A549 (cell line): Measurements from ENCODE around the gene CDKN2D. TPM values are rescaled to one million over a fixed set of nuclear protein-coding genes. Genes with fewer than 3 reads are reported as not detected.

Experiments
- ATAC-seq, 2 experiments: fragments of 200-7000 bp in 1 of 2; fragments of >200 bp in 1 of 2; cut with Nextera tagmentation in 1 of 2; cut with Tn5 transposase in 1 of 2; 3 replicates each; pipeline versions ENCODE4 v1.8.0 to v1.9.1; 2018 to 2020; ENCODE audit warnings: mild to moderate bottlenecking in 1 of 2, moderate library complexity in 1 of 2
- CTCF ChIA-PET: fragments of 300-600 bp; sonication (Branson Sonifier 250); formaldehyde crosslinking; extraction: SDS; loops from one replicate; lab custom pipeline; 2021; ENCODE audit warnings: antibody characterized with exemption, inconsistent platforms; lab: Yijun Ruan, JAX
- POLR2A ChIA-PET: fragments of 350-600 bp; formaldehyde crosslinking; extraction: SDS; loops from one replicate; lab custom pipeline; 2021; ENCODE audit warnings: antibody characterized with exemption, inconsistent platforms; lab: Yijun Ruan, JAX
- DNase-seq, 2 experiments: peaks; one replicate each; pipeline versions ENCODE4 v3.0.0 to v3.0.0-alpha.2; 2011 to 2016; ENCODE audit warnings: low read depth in 1 of 2, low spot score in 1 of 2
- FAIRE-seq: peaks from 2 replicates; lab custom pipeline; 2011; peaks lifted over from hg19 to GRCh38; lab: Jason Lieb, UNC
- H3K27ac ChIP-seq, 2 experiments: fragments of >200 bp; sonication (Bioruptor Twin); formaldehyde crosslinking; 3 replicates each; pipeline ENCODE4 v1.5.1; 2016 to 2017
- H3K4me1 ChIP-seq: fragments of >200 bp; sonication (Bioruptor Twin); formaldehyde crosslinking; 3 replicates; pipeline ENCODE4 v1.6.1; 2016
- H3K4me2 ChIP-seq: fragments of >200 bp; sonication (Bioruptor Twin); formaldehyde crosslinking; 3 replicates; pipeline ENCODE4 v1.6.1; 2016
- H3K4me3 ChIP-seq: fragments of >200 bp; sonication (Bioruptor Twin); formaldehyde crosslinking; 3 replicates; pipeline ENCODE4 v1.5.1; 2016
- H3K9me3 ChIP-seq: fragments of >200 bp; sonication (Bioruptor Twin); formaldehyde crosslinking; 3 replicates; pipeline ENCODE4 v1.6.1; 2016
- BHLHE40 ChIP-seq: IDR thresholded peaks from 2 replicates; pipeline ENCODE4 v1.6.1; 2012; ENCODE audit warnings: low read depth, low read length, inconsistent platforms
- CHD4 ChIP-seq: fragments of 200-600 bp; sonication (generic); IDR thresholded peaks from 2 replicates; pipeline ENCODE4 v1.6.1; 2016; ENCODE audit warnings: antibody characterized with exemption, mild to moderate bottlenecking, borderline replicate concordance
- ELK1 ChIP-seq: fragments of 150-350 bp; IDR thresholded peaks from 2 replicates; pipeline ENCODE4 v1.6.1; 2014; ENCODE audit warnings: low read depth, mild to moderate bottlenecking, low read length
- EP300 ChIP-seq, 2 experiments: fragments of >200 bp; sonication (Bioruptor Twin); formaldehyde crosslinking; IDR thresholded peaks; 2 replicates in 1 of 2; 3 replicates in 1 of 2; pipeline ENCODE4 v1.6.1; 2016 to 2017
- ESRRA ChIP-seq: fragments of 150-350 bp; IDR thresholded peaks from 2 replicates; pipeline ENCODE4 v1.6.1; 2014; ENCODE audit warnings: mild to moderate bottlenecking, low read length, borderline replicate concordance
- FOSB ChIP-seq: fragments of 250-450 bp; sonication (Bioruptor Pico); IDR thresholded peaks from 2 replicates; pipeline ENCODE4 v1.5.0; 2020; ENCODE audit warnings: mild to moderate bottlenecking, moderate library complexity
- FOSL2 ChIP-seq, 2 experiments: fragments of 450-650 bp in 1 of 2; fragments of >200 bp in 1 of 2; sonication (Bioruptor Twin) in 1 of 2; formaldehyde crosslinking; IDR thresholded peaks; 2 replicates each; pipeline versions ENCODE4 v1.5.0 to v1.6.1; 2016 to 2020; ENCODE audit warnings: mild to moderate bottlenecking in 1 of 2, moderate library complexity in 1 of 2
- GATA3 ChIP-seq: IDR thresholded peaks from 2 replicates; pipeline ENCODE4 v1.6.1; 2012; ENCODE audit warnings: borderline replicate concordance
- HMGXB4 ChIP-seq: fragments of 250-450 bp; sonication (Bioruptor Pico); IDR thresholded peaks from 2 replicates; pipeline ENCODE4 v1.5.0; 2021; ENCODE audit warnings: mild to moderate bottlenecking, moderate library complexity, borderline replicate concordance
- HOXA7 ChIP-seq: fragments of 250-450 bp; sonication (Bioruptor Pico); IDR thresholded peaks from 2 replicates; pipeline ENCODE4 v1.5.0; 2020; ENCODE audit warnings: mild to moderate bottlenecking, moderate library complexity
- HOXB5 ChIP-seq: fragments of 250-450 bp; sonication (Bioruptor Pico); IDR thresholded peaks from 2 replicates; pipeline ENCODE4 v1.5.0; 2020; ENCODE audit warnings: mild to moderate bottlenecking, moderate library complexity
- JUN ChIP-seq, 2 experiments: fragments of >200 bp; sonication (Bioruptor Twin); formaldehyde crosslinking; IDR thresholded peaks; 2 replicates in 1 of 2; 3 replicates in 1 of 2; pipeline ENCODE4 v1.6.1; 2016 to 2017
- JUNB ChIP-seq: fragments of >200 bp; sonication (Bioruptor Twin); formaldehyde crosslinking; IDR thresholded peaks from 2 replicates; pipeline ENCODE4 v1.6.1; 2016
- NFE2L2 ChIP-seq: fragments of 150-350 bp; conservative IDR thresholded peaks from 2 replicates; pipeline ENCODE4 v1.6.1; 2014; ENCODE audit warnings: low read length
- RAD21 ChIP-seq, 2 experiments: fragments of >200 bp in 1 of 2; sonication (Bioruptor Twin) in 1 of 2; formaldehyde crosslinking in 1 of 2; IDR thresholded peaks in 1 of 2; conservative IDR thresholded peaks in 1 of 2; 2 replicates in 1 of 2; 3 replicates in 1 of 2; pipeline ENCODE4 v1.6.1; 2012 to 2018; ENCODE audit warnings: inconsistent platforms in 1 of 2
- TFCP2L1 ChIP-seq: fragments of 250-450 bp; sonication (Bioruptor Pico); IDR thresholded peaks from 2 replicates; pipeline ENCODE4 v1.5.0; 2021; ENCODE audit warnings: mild to moderate bottlenecking
- ZNF302 ChIP-seq: fragments of 250-450 bp; sonication (Bioruptor Pico); IDR thresholded peaks from 2 replicates; pipeline ENCODE4 v1.9.0; 2021; ENCODE audit warnings: inconsistent platforms, mild to moderate bottlenecking, moderate library complexity
- WGBS: methylation state at CpG from one replicate; pipeline ENCODE4 v1.1.6; 2017; ENCODE audit errors: missing lambda C conversion rate; 5-methylcytosine and 5-hydroxymethylcytosine counted together
- polyA plus RNA-seq, 4 experiments: library from polyadenylated mRNA; depleted of rRNA in 3 of 4; stranded (reverse); fragments of >200 nt; fragmentation: RNase III in 1 of 4; extraction: RNeasy Plus Mini Kit Qiagen cat#74134 plus additional on column Dnase treatment in 1 of 4; gene quantifications; 2 replicates in 3 of 4; 3 replicates in 1 of 4; pipeline ENCODE4 v1.2.3, GENCODE V29; 2011 to 2017
- TF ChIP-seq, protein P1 (sequence below): fragments of 450-650 bp; IDR thresholded peaks from 2 replicates; pipeline ENCODE4 v1.6.1; 2014; ENCODE audit warnings: antibody characterized with exemption

Gene CDKN2D
- polyA plus RNA-seq, 2 of the 4 experiments (the other 2 are of a cell fraction): 3.1 to 4.3 TPM

DNA sequence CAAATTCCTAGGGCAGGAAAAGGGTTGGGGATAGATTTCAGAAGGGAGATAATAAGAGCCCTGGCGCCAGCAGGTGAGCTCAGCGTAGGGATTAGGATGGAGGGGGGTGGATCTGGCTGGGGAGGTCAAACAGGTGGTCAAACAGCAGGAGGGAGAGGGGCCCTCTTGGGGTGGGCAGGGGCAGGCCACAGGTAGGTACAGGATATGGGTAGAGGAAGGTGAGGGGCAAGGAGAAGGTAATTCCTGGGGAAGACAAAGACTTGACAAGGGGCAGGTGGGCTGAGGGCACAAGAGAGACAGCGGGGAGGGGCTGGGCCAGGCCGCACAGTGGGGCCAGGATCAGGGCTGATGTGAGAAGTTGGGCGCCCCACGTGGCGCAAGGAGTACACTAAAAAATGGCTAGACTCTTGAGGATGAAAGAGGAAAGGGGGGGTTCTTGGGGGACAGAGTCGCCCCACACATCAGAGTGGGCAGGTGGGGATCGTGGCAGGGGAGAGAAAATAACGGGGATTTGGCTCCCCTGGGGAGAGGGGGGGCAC, 3.7 kb downstream of the CDKN2D start:
- 33% methylated on average over 8 of the region's 10 CpGs for WGBS
- CTCF ChIA-PET: interaction anchor here (0.6 to 3.0 kb wide), 2 partner anchors 57 to 59 kb away, joined by 3 to 11 read pairs; no protein-coding TSS in a partner anchor
- no peak for FAIRE-seq
- peak overlapping the region; percentile 86 for H3K4me2 ChIP-seq
- peak overlapping the region; percentile 75 for H3K4me3 ChIP-seq
- POLR2A ChIA-PET: no interaction called here
- ATAC-seq: peak; percentile 32 to 38; a peak in 3 of 6 replicates
- peak; percentile 44 to 67 for DNase-seq
- no peaks in the 10 kb centered on the region for H3K9me3 ChIP-seq
- peak overlapping the region; percentile 81 to 96 for H3K27ac ChIP-seq
- H3K4me1 ChIP-seq: peaks cover 25% of the 10 kb centered on the region
- TF ChIP-seq HOXA7 (no peak), JUN (IDR thresholded peaks at IDR 0.05) (no peak), JUNB (no peak), EP300 (IDR thresholded peaks at IDR 0.05) (no peak), ESRRA (no peak)
- TF ChIP-seq, protein P1, sequence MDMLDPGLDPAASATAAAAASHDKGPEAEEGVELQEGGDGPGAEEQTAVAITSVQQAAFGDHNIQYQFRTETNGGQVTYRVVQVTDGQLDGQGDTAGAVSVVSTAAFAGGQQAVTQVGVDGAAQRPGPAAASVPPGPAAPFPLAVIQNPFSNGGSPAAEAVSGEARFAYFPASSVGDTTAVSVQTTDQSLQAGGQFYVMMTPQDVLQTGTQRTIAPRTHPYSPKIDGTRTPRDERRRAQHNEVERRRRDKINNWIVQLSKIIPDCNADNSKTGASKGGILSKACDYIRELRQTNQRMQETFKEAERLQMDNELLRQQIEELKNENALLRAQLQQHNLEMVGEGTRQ: peak; percentile 2; the same call in 1 of the 2 replicates

DNA sequence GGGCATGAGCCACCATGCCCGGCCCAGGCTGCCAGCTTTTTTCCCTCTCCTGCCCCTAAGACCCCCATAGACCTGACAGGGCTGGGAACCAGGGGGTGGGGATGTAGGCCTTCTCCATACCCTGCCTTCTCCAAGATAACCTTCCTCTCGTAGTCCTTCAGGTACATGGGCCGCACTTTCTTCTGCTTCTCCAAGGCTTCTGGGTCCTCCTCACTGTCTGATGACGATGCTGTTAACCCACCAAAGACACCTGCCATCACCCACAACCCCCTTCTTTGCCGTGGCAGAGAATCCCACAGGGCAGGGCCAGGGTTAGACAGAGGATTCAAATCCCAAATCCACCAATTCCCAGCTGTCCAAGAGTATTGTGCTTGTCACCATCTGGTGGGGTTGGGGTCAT, 6.2 kb downstream of the CDKN2D start:
- DNase-seq: no peak
- no peak overlapping the region for H3K4me3 ChIP-seq
- ChIA-PET CTCF (interaction anchor here (1.6 to 1.8 kb wide), 2 partner anchors 52 to 137 kb away, joined by 5 read pairs; no protein-coding TSS in a partner anchor), POLR2A (no interaction called here)
- TF ChIP-seq CHD4: no peak
- TF ChIP-seq HMGXB4 (CRISPR knock-in tag): no peak
- TF ChIP-seq FOSL2 (IDR thresholded peaks at IDR 0.05): no peak
- TF ChIP-seq FOSL2 (CRISPR knock-in tag; IDR thresholded peaks at IDR 0.05): no peak
- no peak for TF ChIP-seq ZNF302 (CRISPR knock-in tag)
- no peak for TF ChIP-seq TFCP2L1 (CRISPR knock-in tag)
- no peak for TF ChIP-seq GATA3
- WGBS: 90% methylated on average over 5 of the region's 5 CpGs
- no peak overlapping the region for H3K4me2 ChIP-seq
- H3K27ac ChIP-seq: no peak overlapping the region
- H3K4me1 ChIP-seq: peaks cover 14% of the 10 kb centered on the region; the same call in 2 of the 3 replicates
- FAIRE-seq: no peak
- H3K9me3 ChIP-seq: no peaks in the 10 kb centered on the region
- ATAC-seq: no peak

- ChIA-PET CTCF (interaction anchor here (1.2 kb wide), 1 partner anchor 76 kb away, joined by 5 read pairs; no protein-coding TSS in a partner anchor), POLR2A (no interaction called here)
- H3K27ac ChIP-seq: no peak overlapping the region
- ATAC-seq: no peak
- no peak for FAIRE-seq
- H3K4me1 ChIP-seq: peaks cover 6% of the 10 kb centered on the region; the same call in 1 of the 3 replicates
- no peak for DNase-seq
- WGBS: 95% methylated on average over 7 of the region's 7 CpGs
- H3K9me3 ChIP-seq: no peaks in the 10 kb centered on the region
- H3K4me2 ChIP-seq: no peak overlapping the region
- no peak overlapping the region for H3K4me3 ChIP-seq
- TF ChIP-seq FOSB (no peak), RAD21 (conservative IDR thresholded peaks at IDR 0.05 in 1 of 2, IDR thresholded peaks at IDR 0.05 in 1 of 2) (no peak), BHLHE40 (no peak), ELK1 (no peak), HOXB5 (CRISPR knock-in tag) (no peak), NFE2L2 (no peak)
Observed at GRCh38 chr19:10560154-10560553, 8.6 kb downstream of the CDKN2D start.
